Activated CD4-positive, alpha-beta T cell treated with anti-CD3 and anti-CD28 coated beads, Interleukin-2, amount 50 U/mL, for 1 hour (primary cell): ENCODE results near the gene ETV6.
"Not testable (repeated sequence)": the region's sequence is repeated elsewhere in the genome, so short reads cannot be mapped to it uniquely, and the experiment has no call there.

Source experiments
- DNase-seq: peaks from one replicate; pipeline ENCODE4 v3.0.0-alpha.2; 2020

The ETV6 gene

DNA sequence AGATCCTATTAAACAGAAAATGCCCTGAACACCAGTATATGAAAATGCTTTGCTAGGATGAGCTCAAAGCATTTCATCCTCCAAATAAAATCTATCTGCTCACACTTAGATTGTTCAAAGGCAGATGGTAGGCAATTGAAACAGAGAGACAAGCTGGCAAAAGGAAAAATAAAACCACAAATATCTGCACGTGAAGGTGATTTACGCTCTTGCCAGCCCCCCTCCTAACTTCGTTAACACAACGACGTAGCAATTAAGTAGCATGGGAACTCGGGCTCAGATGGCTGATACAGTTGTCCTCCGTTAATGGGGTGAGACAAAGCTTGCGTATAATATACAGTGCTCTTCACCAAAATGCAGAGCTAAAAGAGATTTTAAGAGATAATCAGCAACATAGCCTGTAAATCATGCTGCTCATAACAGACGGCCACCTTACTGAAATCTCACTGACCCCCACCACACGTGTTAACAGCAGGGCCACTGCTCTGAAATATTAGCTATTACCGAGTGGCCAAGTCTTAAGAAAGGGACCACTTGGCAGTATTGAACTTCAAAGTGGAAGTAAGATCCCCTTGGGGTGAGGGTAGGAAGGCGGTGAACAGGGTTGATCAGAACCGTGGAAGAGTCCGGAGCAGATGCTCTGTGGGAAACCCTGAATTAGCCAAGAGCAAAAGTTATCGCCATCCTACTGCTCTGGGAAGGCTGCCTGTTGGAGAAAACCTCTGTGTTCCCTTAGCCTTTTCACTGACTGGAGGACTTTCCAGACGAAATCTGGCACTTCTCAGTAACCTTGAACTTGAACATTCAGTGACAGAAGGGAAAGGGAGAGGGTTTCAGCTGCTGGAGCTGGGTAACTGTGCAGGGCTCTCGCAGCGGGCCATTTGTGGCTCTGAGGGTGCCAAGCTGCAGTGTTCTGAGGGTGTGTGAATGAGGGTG, 23.1 kb downstream of the ETV6 start:
- no peak for DNase-seq

DNA sequence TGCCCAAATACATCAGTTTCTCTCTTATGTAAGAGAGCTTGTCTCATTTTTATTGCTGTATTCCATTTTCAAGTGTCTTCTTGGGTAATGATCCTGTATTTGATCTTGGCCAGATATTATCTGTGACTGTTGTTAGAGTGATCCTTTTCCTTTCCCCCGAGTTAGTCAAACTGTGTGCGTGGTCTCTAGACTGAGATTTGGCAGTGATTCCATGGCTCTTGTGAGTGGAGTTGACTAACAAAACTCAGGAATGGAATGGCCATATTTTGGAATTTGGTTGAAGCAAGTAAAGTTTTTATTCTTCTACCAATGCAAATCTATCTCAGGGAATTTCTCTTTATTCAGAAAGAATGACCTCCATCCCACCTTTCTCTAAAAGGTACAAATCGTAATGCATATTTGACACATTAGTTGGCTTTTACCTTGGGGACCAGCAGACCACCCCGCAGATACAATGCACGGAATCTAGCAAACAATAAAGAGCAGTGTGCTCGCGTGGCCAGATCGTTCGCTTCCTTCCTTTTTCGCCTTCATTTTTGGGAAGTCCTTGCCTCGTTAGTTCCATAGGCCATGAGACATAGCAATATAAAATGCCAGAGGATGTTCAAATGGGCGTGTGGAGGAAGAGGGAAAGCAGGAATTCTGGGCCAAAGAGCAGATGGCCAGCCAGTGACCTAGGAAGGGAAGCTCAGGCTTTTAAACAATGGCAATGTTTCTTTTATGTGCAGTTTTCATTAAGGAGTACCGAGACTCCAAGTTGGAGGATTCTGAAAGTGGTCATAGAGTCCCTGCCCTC, 24.4 kb downstream of the ETV6 start:
- DNase-seq, result no peak

DNA sequence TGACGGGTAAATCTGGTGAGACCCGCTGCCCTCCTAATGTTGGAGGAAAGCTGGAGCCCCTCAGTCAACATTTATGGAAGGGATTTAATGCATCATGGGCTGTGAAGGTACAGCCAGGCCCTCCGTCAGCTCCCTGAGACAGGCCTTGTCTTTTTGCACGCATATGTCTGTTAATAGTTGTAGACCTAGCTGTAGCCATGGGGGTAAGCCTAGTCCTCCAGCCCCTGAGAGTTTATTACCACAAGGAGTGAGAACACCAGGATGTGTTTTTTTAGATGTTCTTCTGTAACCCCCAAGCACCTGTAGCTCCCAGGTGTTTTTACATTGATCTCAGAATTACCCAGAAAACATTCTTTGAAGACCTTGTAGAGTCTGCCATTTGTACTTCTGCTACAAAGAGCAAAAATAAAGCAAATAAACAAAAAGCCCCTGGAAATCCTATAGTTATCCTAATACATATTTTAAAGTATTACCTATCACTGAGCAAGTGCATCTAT, 25.5 kb downstream of the ETV6 start:
- DNase-seq, result no peak

DNA sequence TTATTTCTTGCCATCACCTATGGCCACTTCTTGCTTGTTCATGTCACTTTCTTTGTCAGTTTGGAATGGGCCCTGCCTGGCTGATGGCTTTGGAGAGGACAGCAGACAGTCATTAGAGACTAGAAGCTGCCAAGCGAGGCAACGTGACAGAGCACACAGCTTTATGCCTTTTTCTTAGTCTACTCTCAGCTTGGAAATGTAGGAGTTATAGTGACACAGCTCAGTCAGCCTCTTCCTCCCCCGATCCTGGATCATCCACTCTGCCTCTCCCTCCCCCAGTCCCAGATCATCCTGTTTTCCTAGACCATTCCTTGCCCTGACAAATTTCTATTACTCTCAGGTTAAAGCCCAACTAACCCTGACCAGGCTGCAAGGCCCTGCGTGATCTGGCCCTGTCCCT, 26.6 kb downstream of the ETV6 start:
- DNase-seq, result no peak

DNA sequence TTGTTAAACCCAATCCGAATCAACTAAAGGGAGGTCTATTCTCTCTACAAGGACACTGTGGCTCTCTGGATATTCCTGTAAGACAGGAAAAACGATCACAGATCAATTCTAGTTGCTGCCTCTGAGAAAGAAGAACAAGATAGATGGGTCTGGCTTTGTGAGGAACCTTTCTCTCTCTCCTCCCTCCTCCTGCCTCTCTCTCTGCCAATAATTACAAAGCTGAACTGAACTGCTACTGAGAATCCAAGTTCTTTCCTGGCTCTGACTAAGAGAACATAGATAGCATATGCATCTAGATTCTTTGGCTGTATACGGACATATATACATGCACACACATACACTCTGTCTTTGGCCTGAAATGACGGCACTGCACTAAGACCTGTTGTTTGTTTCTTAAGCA, 27.6 kb downstream of the ETV6 start:
- DNase-seq, result no peak

DNA sequence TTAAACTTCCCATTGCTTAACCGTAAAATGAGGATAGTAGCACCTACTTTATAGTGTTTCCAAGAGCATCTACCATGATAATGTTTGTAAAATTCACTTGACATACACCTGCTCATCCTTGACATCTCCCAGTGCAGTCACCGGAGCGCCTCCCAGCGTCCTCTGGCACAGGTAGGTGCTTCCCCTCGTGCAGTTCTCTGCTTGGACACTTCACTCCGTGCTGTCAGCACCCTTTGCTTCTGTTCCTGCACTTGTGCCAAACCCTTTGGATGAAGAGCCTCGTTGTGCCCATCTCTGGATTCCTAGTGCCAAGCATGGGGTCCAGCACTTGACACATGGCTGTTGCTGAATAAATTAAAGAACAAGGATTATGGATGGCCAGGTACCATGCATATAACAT, 28.3 kb downstream of the ETV6 start:
- DNase-seq, result no peak

DNA sequence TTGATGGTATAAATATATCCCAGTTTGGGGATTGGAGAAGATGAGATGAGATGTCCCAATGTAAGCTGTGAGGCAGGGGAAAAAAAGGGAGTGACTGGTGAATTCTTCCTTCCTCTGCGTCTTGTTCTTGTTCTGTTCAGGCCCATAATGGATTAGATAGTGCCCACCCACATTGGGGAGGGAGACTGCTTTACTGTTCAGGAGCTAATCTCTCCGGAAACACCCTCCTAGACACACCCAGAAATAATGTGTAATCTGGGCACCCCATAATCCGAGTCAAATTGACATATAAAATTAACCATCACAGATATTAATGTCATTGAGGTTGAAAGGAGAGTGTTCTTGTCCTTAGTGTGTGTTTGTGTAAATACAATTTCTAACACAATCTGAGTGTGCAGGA, 29.3 kb downstream of the ETV6 start:
- DNase-seq, result no peak

DNA sequence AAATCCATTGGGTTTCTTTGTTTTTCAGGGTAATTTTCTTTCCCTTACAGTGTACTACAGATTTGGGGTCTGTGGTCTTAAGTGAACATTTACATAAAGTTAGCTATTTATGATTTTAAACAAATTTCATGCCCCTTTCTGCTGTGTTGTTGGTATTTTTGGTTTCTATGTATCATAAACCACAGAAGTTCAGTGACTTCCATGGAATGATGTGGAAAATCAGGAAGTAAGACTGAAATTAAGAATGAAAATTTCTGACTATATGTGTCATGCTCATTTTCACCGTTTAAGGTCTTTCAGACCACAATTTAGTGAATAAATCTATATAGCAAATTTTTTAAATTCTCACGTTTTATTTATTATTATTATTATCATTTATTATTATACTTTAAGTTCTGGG, 31.7 kb downstream of the ETV6 start:
- no peak for DNase-seq

DNA sequence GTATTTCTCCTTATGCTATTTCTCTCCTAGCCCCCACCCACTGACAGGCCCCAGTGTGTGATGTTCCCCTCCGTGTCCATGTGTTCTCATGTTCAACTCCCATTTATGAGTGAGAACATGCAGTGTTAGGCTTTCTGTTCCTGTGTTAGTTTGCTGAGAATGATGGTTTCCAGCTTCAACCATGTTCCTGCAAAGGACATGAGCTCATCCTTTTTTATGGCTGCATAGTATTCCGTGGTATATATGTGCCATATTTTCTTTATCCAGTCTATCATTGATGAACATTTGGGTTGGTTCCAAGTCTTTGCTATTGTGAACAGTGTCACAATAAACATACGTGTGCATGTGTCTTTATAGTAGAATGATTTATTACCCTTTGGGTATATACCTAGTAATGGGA, 32.2 kb downstream of the ETV6 start:
- not testable (repeated sequence) for DNase-seq

DNA sequence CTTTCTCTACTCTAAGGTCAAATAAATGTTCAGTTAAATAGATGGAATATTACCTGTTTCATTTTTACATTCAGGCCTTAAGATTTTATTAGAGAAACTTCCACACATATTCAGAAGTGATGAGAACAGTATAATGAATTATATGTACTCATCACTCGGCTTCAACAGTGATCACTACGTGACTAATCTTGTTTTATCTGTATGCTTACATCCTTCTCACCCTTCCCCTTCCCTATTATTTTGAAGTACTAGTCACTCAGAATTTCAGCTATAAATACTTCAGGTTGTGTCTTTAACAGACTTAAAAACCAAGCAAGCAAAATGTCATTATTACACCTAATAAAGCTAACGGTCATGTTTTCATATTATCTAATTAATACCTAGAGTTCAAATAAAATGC, 34.9 kb downstream of the ETV6 start:
- DNase-seq, result no peak

DNA sequence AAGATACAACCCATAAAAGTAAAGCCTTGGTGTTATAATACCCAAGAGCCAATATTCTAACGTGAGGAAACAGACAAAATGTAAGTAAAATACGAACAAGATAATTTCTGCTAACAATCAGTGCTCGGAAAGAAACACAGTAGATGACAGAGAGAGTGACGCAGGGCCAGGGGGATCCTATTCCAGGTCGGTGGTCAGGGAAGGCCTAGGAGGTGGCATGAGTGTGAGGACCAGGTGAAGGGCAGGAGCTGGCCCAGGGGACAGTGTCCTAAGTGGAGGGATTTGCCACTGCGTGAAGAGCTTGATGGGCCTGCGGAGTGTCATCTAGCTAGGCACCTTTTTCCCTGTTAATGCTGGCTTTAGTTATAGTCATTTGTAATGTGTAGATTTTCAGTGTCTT, 35.3 kb downstream of the ETV6 start:
- no peak for DNase-seq

DNA sequence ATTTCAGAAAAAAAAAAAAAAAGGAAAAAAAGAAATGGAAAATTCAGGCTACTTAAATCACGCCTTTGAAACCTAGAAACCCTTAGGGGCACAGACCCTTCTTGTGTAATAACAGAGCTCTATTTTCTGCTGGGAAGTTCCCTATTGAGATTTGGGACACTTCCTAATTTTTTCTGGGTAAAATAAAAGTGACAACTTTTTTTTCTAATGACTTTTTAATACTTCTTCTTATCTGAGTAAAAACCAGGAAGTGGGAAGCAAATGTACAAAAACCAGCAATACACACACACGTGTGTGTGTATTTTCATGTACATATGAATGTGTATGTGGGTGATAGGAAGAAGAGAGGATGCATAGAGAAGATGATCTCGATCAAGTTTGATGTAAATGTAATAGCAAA, 35.8 kb downstream of the ETV6 start:
- no peak for DNase-seq

DNA sequence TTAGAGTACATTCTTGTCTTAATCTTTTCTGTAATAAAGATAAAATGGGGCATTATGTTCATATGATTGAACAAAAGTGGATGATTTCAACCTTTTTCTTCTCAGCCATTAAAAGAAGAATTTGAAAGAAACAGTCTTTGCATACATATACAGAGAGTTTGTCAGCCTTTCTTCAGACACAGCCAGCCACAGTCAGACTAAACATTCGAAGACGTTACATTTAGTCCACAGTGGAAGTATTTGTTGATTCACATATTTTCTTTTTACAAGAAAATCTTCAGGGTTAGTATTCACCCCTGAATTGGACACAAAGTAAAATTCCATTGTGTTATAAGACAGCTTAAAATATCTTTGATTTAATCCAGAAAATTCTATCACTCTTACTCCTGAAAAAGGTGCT, 36.2 kb downstream of the ETV6 start:
- no peak for DNase-seq

DNA sequence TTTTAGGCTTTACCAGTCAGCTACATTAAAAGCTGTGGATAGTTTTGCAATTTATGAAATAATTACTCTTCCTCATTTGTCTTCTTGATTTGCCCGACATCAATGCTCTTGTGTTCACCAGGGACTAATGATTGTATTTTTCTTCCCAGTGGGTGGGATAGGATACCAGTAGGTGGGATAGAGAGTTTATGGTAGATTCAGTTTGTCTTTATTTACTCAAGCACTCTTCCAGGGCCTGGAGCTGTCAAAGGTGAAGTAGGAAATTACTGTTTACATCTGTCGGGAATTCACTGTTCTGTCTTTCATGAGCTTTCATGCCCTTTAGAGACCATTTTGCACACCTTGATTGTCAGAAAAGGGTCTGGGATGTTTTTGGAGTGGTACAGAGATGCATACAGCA, 36.6 kb downstream of the ETV6 start:
- DNase-seq, result no peak

DNA sequence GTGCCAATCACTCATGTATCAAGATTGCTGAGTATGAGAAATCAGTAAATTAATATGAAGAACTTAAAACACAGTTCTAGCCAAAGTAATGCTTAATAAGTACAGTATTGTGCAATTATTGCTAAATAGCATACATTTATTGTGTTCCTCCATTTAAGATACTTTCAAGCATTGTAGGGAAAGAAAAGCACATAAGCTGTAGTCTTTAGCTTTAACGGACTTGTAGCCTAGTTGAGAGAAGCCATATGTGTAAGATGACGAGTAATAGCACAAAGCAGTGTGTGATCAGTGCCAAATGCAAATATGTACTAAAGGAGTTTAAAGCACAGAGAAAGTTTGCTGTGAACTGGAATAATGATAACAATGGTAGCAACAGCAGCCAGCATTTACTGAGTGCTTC, 38.1 kb downstream of the ETV6 start:
- DNase-seq, result no peak

DNA sequence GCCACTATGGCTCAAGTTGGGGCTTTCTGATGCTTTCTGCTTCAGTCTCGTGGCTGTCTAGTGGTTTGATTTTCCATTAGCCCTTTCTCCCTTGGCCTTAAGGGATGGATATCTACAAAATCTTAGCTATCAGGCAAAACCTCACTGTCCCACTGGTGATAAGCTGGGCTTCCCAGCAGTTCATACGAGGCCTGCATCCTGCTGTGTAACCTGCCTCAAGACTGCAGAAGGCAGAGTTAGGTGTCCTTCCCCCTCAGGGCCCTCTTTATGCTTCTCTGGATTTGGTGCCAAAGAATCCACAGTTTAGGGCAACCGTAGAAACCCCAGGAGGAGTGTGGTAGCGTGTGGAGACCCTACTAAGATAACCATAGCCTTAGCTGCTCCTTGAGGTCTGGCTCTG, 38.9 kb downstream of the ETV6 start:
- DNase-seq, result no peak

DNA sequence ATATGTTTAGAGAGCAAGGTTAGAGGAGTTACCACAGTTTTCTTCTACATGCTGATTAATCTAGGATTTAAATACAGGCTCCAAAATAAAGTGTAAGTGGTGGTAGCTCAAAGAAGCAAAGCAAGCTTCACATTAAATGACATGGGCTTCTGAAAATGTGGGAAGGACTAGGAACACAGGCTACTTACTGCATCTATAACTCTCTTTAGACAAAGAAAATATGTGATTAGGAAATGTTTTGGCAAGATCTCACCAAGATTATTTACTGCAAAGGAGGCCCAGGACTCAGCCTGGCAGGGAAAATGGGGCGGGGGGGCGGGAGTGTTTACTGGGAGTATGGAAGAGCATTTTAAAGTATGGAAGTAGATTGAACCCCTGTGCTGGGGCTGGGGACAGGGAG, 39.4 kb downstream of the ETV6 start:
- no peak for DNase-seq

DNA sequence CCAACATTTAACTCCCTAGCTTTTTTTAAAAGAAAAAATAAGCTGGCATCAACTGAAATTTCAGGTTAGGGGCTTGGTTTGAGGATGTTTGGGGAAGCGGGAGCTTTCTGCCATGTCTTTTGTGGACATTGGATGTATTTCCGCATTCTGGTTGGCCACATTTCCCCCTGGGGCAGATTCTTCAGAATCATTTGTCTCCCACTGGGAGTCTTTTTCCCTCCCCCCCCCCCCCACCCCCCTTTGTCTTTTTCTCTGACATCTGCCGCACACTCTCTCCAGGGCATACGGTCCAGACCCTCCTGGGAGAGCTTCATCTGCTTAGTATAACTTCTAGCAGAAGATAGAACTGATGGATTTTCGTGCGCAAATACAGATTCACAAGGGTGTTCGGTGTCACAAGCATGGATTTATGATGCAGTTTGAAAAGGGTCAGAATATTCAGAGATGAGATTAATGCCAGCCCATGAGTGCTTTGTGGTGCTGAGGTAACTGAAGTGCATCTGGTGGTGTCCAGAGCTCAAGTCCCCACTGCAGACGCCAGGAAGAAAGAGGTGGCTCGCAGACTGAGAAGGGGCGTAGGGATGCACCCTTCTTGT, 40.2 kb downstream of the ETV6 start:
- no peak for DNase-seq

DNA sequence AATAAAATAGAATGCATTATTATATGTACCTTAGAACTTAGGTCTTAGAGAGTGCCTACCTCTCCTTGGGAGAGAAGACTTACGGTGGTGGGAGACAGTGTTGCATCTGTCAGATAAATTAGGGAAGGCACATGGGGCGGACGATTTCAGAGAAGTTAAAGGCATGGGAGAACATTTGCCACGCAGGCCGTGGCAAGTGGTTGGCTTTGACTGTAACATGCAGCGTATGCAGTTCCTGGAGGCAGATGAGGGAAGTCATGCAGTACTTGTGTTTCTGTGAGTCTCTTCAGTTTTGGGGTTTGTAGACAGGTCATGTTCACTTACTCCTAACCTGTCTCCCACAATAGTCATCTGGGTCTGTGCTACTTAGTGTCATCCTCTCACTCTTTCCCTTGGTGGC, 43.6 kb downstream of the ETV6 start:
- no peak for DNase-seq

DNA sequence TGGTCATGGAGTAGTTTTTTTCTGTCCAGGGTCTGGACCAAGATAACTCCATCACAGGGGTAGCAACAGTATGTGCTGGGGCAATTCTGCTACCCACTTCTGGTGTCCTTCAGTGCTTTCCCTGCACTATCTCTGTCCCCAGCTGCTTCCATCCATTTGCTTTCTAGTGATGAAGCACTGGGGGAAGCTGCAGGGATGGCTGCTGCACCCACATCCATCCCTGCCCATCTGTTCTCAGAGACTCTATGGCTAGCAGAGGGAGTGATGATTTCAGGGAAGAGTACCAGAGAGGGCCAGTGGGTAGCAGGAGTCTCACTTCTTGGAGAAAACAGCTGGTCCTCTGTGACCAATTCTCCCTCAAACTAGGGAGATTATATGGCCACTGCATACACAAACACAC, 44.1 kb downstream of the ETV6 start:
- no peak for DNase-seq

DNA sequence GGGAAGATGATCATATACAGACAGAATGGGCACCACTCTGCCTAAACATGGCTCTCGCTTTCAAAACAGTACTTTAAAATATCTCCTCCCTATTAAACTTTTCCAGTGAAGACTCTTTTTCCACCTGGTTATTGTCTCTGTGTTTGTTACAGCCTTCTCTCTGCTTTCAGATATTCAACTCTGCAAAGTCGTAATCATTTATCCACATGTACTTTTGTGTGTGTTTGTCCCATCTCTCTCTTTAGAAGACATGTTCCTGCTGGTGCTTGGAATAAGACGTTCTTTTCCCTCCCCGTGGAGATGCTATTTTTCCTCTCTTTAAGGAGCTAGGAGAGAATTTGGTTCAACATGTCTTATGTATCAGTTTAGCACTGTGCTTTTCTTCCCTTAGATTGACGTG, 45.1 kb downstream of the ETV6 start:
- DNase-seq, result no peak

DNA sequence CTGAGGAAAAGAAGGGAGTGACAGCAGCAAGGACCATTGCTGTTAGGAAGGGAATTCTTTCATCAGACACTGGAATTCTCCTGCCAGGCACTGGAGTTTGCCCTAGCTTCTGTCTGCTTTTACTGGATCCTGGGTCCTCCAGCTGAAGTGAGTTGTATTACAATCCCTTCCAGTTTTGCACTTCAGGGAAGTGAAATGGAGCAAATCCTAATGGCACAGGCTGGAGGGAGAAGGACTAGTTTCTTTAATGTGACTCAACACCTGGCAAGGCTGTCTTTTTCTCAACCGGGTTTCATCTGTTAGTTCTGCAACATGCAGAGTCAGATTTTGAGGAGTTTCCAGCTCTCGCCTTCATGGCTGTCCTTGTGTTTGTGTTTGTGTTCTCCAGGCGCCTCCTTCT, 45.8 kb downstream of the ETV6 start:
- no peak for DNase-seq

DNA sequence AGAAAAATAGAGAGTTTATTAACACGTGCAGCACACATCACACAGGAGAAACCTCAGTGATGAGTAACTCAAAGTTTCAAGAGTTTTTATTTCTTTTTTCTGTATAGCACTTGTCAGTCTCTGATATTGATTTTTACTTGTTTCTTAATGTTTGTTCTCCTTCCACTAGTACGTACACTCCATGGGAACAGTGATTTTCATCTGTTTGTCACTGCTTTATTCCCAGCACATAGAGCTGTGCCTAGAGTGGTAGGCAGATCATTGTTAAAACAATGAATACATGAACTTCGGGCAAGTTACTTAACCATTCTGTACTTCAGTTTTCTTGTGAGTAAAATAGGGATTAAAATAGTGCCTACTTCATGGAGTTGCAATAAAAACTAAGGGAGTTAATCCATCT, 46.6 kb downstream of the ETV6 start:
- no peak for DNase-seq

DNA sequence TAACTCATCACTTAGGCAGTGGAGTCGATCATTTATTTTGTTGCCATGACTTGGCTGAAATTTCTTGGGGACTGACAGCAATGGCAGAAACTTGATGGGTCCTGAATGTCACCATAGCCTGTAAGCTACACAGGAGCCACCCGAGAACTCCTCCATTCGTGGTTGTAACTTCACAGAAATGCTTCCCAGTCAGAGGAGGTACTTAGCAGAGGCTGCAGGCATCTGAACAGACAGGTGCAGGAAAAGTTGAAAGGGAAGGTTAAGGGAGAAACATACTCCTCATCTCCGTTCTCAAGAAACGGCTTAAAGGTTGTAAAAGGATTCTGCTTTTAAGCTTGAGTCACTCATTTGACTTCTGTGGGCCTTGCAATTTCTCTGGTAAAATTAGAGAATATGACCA, 47.7 kb downstream of the ETV6 start:
- no peak for DNase-seq
